ENCODE data around the gene RPS10.
"Not testable (repeated sequence)": the region's sequence is repeated elsewhere in the genome, so short reads cannot be mapped to it uniquely, and the experiment has no call there.

Gene RPS10

GRCh38 chr6:34447386-34447785, 21.5 kb upstream of the RPS10 start:
- DNase-seq = no peak

- no peak for DNase-seq
Observed at GRCh38 chr6:34445313-34445860, 19.5 kb upstream of the RPS10 start.

GRCh38 chr6:34441526-34441925, 15.7 kb upstream of the RPS10 start:
- DNase-seq = no peak

- no peak for DNase-seq
Observed at GRCh38 chr6:34439442-34439841, 13.6 kb upstream of the RPS10 start.

- DNase-seq = no peak
Observed at GRCh38 chr6:34438705-34439104, 12.8 kb upstream of the RPS10 start.

GRCh38 chr6:34437644-34437970, 11.7 kb upstream of the RPS10 start:
- no peak for DNase-seq

GRCh38 chr6:34436803-34437643, 11.2 kb upstream of the RPS10 start:
- DNase-seq = no peak

- no peak for DNase-seq
Observed at GRCh38 chr6:34435916-34436315, 10.0 kb upstream of the RPS10 start.

GRCh38 chr6:34425132-34425497, 754 bp downstream of the RPS10 start:
- no peak for DNase-seq

GRCh38 chr6:34424200-34425131, 1.4 kb downstream of the RPS10 start:
- no peak for DNase-seq

GRCh38 chr6:34423254-34423653, 2.6 kb downstream of the RPS10 start:
- DNase-seq = no peak

GRCh38 chr6:34418367-34418766, 7.5 kb downstream of the RPS10 start:
- DNase-seq = no peak

- no peak for DNase-seq
Observed at GRCh38 chr6:34416877-34417371, 8.9 kb downstream of the RPS10 start.

- peak; percentile 64 for DNase-seq
Observed at GRCh38 chr6:34414999-34415858, 10.6 kb downstream of the RPS10 start.

GRCh38 chr6:34412643-34413214, 13.1 kb downstream of the RPS10 start:
- no peak for DNase-seq

GRCh38 chr6:34412016-34412415, 13.9 kb downstream of the RPS10 start:
- no peak for DNase-seq

GRCh38 chr6:34407915-34408314, 18.0 kb downstream of the RPS10 start:
- DNase-seq = not testable (repeated sequence)

GRCh38 chr6:34396518-34396917, 29.4 kb downstream of the RPS10 start:
- no peak for DNase-seq

GRCh38 chr6:34393966-34394305, 31.9 kb downstream of the RPS10 start:
- DNase-seq = no peak

- no peak for DNase-seq
Observed at GRCh38 chr6:34393191-34393965, 32.5 kb downstream of the RPS10 start.

- peak; percentile 97 for DNase-seq
Observed at GRCh38 chr6:34392497-34393190, 33.2 kb downstream of the RPS10 start, which contains the start of gene NUDT3. Gene NUDT3, minus strand, starts transcription at chr6:34392669. Its CDS starts 307 bp downstream, at chr6:34392362.

Data from right forelimb (tissue), 1 donor.